GM18508 (cell line): ENCODE results near the gene RAB10.
"Not testable (repeated sequence)": the region's sequence is repeated elsewhere in the genome, so short reads cannot be mapped to it uniquely, and the experiment has no call there.

Source experiments
- ATAC-seq: cut with Tn5 transposase; IDR thresholded peaks from one replicate; pipeline ENCODE4 v1.9.1; 2021; ENCODE audit warnings: moderate number of reproducible peaks; ENCODE audit not compliant: insufficient read depth, unreplicated experiment

Gene RAB10

DNA sequence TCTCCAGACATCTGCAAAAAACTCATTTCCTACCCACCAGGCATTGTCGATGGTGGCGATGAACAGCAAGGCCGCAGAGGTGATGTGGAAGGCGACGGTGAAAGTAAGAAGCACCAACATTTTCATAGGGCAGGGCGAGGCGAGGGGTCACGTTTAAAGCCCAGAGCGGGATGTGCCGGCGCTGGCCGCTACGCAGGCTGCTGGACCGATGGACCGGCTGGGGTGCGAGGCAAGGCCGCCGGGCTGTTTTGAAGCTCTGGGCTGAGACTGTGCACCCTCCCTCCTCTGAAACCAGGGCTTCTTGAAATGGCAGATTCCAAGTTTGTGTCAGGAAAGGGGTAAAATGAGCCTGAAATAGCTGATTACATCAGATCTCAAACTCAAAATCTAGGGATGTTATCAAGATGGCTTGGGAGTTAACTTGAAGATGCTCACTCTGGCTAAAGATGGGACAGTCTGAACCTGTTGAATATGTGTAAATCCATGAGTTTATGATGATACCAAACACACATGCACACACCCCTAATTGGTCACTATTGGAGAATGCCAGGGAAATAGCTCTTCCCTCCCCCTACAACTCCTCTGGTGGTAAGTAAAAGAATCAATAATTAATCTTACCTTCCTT is 107.4 kb downstream of the RAB10 start:
- ATAC-seq = no peak

DNA sequence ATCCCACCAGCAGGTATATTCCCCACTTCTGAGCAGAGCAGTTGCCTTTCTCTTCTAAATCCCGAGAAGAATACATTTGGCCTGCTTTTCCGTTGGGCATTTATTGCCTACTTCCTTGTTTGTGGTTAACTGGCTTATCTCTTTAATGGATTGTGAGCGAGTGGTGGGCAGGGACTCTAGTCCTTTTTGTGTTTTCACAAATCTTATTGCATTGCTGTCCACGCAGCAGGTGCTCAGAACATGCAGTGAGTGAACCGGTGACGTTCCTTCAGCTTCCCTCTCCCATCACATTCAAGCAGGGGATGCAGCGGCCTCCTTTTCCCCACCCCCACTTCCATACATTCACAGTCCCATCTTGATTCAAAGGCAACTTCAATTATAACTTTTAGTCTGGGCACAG is 110.1 kb downstream of the RAB10 start:
- ATAC-seq = no peak

DNA sequence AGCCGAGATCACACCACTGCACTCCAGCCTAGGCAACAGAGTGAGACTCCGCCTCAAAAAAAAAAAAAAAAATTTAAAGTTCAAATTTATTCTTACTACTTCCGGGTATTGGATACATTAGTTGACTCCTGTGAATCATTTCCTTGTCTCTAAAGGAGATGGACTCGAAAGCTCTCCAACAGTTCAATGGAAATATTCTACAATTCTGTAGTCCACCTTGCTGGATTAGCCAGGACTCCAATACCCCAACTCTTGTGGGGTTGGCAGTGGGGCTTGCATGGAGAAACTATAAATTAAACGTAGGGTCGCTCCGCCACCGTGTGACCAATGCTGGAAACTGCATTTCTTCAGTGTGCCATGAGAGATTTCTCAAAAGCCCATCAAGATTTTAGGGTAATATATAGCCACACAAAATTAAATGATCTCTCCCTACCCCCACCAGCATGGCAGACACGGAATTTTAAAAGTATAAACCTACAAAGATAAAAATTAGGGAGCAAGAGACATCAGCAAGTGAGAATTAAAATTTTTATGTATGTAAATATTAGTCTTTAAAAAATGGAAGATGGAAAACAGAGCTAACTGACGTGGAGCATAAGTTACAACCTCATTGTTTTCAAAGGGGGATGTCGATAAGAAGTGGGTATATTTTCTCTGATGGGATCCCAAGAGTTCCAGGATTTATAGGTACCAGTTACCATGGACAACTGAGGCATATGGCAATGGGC is 111.2 kb downstream of the RAB10 start:
- ATAC-seq = no peak

DNA sequence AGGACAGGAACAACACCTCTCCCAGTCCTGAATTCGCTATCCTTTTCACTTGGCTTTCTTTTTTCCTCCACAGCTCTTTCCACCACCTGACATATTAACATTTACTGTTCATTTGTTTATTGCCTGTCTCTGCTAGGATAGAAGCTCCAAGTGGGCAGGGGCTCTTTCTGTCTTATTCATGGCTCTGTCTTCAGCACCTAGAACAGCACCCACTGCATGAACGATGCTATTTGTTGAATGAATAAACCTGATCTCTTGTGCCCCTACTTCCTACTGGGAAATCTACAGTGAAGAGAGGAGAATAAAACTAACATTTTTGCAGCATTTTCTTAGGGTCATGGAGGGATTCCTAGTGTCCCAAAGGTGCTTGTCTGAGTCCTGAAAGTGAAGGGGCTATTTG is 114.6 kb downstream of the RAB10 start:
- no peak for ATAC-seq

DNA sequence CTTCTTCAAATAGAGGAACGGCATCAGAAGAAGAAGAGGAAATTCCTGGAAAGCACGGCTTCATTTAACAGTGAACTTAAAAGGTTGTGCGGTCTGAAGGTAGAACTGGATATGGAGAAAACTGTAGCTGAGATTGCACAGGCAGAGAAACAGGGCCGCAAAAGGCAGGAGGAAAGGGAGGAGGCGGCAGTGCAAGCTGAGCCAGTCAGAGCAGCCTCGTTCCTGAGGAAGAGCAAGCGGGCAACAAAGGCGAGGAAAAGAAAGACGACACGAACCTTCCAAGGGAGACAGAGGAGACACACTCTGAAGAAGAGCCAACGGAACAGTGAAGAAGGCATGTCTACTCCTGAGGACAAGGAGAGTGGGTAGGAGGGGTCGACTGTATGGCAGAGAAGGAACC is 116.4 kb downstream of the RAB10 start:
- ATAC-seq = no peak

DNA sequence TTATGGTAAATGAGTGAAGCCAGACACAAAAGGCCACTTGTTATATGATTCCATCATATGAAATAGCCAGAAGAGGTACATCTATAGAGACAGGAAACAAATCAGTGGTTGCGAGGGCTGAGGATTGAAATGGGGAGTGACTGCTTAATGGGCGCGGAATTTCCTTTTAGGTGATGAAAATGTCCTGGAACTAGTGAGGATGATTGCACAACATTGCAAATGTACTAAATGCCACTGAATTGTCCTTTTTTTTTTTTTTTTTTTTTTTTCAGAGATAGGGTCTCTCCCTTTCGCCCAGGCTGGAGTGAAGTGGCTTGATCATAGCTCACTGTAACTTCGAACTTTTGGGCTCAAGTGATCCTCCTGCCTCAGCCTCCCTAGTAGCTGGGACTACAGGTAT is 123.7 kb downstream of the RAB10 start:
- no peak for ATAC-seq

DNA sequence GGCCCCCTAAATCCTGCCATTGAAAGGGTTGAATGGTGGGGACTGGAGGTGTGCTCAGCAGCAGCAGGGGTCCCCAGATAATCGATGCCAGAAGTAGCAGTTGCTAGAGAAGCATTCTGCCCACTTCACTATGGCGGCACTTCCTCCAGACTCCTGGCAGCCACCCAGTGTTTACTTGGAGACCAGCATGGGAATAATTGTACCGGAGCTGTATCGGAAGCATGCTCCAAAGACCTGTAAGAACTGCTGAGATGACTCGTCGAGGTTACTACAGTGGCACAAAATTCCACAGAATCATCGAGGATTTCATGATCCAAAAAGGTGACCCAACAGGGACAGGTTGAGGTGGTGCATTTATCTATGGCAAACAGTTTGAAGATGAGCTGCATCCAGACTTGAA is 128.0 kb downstream of the RAB10 start:
- ATAC-seq = no peak

DNA sequence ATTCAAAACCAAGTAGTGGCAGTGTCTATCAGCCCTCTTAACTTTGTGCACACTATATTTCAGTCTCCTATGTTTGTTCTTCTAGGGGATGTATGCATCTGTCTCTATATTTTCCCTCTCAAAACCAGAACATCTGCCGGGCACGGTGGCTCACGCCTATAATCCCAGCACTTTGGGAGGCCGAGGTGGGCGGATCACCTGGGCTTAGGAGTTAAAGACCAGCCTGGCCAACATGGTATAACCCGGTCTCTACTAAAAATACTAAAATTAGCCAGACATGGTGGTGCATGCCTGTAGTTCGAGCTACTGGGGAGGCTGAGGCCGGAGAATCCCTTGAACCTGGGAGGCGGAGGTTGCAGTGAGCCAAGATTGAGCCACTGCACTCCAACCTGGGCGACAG is 129.1 kb downstream of the RAB10 start:
- no peak for ATAC-seq

DNA sequence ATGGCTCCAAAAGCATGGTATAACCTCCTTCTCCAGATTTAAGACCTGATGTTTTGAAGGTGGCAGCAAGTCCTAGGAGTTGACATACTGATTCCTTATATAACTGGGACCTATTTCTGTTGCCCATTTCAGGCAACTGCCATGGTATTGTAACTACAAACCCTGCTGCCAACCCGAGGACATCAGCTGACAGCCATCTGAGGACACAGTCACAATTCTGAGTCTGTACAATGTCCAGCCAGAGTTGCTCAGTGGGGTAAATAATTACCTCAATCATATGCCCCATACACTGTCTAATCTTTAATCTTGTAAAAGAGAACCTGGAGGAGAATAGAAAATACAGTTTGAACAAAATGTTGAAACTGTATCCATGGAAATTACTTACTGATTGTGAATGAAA is 130.3 kb downstream of the RAB10 start:
- no peak for ATAC-seq

DNA sequence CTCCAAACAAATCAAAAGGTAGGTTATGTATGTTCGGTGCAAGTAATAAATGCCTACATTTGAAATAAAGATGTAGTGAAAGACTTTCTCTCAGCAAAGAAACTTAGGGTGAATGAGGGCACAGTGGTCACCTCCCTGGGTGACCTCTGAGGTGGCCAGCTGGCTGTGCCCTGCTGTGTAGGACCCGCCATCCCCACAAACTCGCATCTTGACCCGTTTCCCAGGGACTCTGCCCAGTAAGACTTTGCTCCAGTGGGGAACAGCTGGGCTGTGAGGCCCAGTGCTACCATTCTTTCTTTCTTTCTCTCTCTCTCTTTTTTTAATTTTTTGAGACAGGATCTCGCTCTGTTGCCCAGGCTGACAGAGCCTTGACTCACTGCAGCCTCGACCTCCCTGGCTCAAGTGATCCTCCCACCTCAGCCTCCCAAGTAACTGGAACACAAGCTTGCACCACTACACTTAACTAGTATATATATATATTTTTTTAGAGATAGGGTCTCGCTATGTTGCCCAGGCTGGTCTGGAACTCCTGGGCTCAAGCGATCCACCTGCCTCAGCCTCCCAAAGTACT is 130.8 kb downstream of the RAB10 start:
- ATAC-seq = no peak

DNA sequence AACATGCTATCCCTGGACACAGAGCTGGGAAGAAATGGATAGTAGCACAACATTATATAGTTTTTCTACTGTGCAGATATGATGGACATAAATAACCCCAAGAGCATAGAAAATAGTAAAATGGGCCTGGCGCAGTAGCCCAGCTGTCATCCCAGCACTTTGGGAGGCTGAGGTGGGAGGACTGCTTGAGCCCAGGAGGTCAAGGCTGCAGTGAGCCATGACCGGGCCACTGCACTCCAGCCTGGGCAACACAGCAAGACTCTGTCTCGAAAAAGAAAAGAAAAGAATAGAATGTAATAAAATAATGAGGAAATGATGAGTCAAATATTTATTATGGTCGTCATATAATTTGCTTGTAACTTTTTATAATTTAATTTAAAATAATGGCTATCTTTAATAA is 131.5 kb downstream of the RAB10 start:
- ATAC-seq = no peak

DNA sequence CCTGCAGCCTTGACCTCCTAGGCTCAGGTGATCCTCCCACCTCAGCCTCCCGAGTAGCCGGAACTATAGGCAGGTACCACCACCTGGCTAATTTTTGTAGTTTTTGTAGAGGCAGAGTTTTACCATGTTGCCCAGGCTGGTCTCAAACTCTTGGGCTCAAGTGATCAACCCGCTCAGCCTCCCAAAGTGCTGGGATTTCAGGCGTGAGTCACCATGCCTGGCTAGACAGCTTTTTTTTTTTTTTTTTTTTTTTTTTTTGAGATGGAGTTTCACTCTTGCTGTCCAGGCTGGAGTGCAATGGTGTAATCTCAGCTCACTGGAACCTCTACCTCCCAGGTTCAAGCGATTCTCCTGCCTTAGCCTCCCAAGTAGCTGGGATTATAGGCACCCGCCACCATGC is 132.7 kb downstream of the RAB10 start:
- not testable (repeated sequence) for ATAC-seq

DNA sequence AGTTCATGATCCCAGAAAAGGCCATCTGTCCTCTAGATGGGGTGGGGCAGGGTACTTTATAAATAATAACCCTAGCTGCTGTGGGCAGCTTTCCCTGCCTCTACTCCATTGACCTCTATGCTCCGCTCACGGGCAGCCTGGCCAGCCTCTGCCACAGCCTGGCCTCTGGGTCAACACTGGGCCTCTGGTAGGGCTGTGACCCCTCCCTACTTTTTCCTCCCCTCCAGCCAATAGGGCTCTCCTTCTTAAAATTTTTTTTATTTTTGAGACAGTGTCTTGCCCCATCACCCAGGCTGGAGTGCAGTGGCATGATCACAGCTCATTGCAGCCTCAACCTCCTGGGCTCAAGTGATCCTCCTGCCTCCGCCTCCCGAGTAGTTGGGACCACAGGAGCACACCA is 134.9 kb downstream of the RAB10 start:
- no peak for ATAC-seq

DNA sequence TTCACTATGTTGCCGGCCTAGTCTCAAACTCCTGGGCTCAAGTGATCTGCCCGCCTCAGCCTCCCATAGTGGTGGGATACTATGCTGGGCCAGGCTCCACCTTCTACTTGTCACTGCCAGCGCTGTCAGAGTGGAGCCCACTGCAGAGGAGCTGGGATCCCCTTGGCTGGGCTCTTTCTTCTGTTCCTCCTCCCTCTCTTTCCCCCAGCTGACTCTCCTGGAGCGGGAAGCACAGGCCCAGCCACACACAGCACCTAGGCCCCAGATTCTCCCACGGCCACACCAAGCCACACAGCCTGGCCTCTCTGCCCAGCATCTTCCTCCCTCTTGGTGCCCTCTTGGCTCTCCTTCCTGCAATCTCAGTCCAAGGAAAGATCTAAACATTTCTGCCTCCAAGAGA is 135.3 kb downstream of the RAB10 start:
- ATAC-seq = no peak

DNA sequence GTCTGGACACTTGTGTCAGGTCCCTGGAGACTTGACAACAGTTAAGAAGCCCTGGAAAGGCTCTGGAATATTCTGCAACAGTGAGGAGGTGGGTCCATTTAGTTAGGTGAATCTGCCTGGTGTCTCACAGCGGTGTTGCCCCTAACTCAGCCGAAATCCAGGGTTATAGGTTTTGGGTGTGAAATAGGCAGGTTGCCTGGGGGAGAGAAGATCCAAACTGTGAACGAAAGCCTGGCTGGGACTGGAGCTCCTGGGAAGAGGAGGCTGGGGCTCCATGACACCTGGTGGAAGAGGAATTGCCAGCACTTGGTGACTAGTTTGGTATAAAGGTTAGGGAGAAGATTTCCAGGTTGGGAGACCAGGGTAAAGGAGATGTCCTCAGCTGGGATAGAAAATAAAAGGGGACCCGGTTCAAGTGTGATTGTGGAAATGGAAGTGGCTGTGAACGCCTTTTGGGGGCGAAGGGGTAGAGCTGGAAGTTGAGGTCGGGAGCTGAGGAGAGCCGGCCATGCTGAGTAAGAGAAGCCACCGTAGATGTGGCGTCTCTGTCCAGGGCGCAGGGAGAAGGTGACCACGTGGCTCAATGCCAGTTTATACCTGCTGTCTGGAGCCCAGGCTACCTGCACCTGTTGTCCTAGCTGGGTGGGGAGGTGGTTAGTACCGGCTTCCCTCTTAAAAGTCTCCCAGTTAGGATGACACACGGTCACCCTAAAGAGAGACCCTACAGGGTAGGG is 136.0 kb downstream of the RAB10 start:
- ATAC-seq = no peak

DNA sequence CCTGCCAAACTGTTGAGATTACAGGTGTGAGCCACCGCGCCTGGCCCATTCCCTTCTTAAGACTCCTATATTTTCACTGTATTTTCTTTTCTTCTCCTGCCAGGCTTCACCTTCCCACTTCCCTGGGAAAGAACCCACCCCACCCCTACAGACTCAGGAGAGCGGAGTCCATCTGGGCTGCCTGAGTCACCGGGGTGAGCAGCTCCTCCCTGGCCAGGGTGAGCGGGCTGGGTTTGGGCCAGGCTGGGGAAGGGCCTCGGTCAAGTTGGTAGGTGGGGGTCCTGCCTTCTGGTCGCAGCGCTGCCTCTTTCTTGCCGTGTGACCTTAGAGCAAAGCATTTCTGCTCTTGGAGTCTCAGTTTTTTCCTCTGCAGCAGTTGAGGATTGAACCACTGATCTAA is 136.9 kb downstream of the RAB10 start:
- no peak for ATAC-seq

DNA sequence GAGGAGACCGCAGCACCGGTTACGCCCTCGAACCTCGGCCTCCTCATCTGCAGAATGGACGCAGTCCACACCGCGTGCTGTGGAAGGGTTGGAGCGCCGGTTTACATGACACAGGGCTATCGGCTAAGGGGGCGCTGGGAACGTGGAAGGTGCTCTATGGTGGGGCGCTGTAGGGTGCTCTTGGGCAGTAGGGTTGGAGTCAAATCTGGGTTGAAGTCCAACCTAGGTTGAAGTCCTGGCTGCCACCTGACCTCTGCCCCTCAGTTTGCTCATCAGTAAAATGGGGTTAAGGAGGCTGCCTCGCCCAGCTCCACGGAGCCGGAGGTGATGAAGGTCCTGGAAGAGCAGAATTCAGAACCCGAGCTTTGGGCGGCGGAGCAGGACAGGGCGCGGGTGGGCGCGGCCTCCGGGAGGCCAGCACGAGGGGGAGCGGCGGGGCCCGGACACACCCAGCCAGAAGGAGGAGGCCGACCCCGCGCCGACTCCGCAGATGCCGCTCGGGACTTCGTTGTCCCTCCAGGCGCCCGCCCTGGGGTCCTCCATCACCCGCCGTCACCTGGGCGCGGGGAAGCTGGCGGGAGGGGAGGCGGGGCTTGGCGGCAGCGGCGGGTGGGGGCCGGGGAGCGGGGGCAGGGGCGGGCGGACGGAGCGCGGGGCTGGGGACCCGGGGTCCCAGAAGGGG is 138.4 kb downstream of the RAB10 start:
- ATAC-seq = no peak

DNA sequence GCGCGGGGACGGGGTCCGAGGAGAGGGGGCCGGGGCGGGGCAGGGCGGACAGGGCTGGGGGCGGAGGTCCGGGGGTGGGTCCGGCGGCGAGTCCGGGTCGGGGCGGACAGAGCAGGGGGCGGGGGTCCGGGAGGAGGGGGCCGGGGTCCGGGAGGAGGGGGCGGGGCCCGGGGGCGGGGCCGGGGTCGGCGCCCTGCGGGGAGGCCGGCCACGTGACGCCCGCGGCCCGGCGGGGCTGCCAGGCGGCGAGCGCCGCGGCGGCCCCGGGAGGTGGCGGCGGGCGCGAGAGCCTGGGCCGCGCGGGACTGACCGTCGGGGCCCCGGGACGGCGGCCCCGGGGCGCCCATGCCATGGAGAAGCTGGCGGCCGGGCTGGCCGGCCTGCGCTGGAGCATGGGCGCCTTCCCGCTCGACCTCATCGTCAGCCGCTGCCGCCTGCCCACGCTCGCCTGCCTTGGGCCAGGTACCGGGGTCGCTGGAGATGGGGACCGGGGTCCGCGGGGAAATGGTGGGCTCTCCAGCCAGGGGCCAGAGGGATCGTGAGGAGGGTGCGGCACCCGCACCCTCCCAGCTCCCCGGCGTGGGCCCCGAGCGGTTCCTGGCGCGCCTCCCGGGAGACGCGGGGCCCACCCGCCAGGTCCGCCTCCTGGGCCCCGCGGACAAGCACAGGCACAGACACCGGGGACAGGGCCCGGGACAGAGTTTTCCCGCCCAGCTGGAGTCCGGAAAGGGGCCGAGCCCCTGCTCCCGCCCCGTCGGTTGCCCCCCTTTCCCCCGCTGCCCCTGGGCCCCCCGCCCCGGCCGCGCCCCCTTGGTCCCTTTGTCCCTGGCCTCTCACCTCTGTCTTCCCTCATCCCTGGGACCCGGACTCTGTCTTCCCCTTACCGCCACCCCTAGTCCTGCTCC is 139.2 kb downstream of the RAB10 start, which contains the start of gene GAREM2:
TSS of gene GAREM2 (plus strand) at position 218 of the 905 bp plus-strand sequence. CDS start at position 351, 133 bp downstream.
- no peak for ATAC-seq

DNA sequence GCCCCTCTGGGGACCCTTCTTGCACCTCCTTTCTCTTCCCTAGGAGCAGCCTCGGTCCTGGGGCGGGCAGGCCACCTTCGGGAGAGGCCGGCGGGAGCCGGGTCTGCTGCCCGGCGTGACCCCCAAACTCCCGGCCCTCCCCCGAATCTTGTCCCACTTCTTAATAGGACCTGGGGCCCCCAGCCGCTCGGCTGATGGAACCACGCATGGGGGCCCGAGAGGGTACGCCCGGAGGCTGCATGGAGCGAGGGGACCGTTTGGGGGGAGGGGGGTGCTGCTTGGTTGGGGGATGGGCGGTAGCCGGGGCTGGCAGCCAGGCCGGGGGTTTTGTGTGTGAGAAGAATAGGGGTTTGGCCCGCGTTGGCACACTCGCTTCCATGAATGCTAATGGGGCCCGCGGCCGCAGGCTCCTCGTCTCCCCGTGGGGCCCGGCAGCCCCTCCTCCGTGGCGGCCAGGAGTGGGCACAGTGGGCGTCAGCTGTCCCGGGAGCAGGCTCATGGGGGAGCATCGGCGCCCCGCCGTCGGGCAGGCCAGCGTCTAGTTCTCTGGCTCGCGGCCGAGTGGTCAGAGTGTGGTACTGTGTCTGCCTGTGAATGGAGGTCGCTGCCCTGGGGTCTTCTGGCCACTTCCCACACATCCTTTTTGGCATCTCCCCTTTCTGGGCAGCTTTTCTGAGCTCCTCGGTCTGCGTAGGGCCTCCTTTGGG is 140.0 kb downstream of the RAB10 start:
- no peak for ATAC-seq
